A673 (cell line): ENCODE measurements around the gene TGM6.

Source experiments
- CTCF ChIP-seq: fragments of 300-800, 200-600 bp; sonication (generic); conservative IDR thresholded peaks from 2 replicates; pipeline ENCODE4 v1.5.1; 2017; ENCODE audit warnings: low read depth, mild to moderate bottlenecking, antibody characterized with exemption, low read length, moderate library complexity, mixed read lengths
- EZH2 ChIP-seq: fragments of 200-600 bp; sonication (generic); IDR thresholded peaks from 2 replicates; pipeline ENCODE4 v1.6.1; 2017; ENCODE audit warnings: borderline replicate concordance, low read depth, mild to moderate bottlenecking, mixed read lengths, antibody characterized with exemption, low read length; ENCODE audit not compliant: poor library complexity, severe bottlenecking

GRCh38 chr20:2387180-2387577, 6.5 kb downstream of the TGM6 start:
- peak; percentile 69 for TF ChIP-seq CTCF
- TF ChIP-seq EZH2 = no peak
